ENCODE results near the gene LSM2. TPM values are rescaled to one million over a fixed set of nuclear protein-coding genes. Genes with fewer than 3 reads are reported as not detected.

LSM2 gene
- total RNA-seq, 1 donor from 2014 or later: 55.8 TPM

DNA sequence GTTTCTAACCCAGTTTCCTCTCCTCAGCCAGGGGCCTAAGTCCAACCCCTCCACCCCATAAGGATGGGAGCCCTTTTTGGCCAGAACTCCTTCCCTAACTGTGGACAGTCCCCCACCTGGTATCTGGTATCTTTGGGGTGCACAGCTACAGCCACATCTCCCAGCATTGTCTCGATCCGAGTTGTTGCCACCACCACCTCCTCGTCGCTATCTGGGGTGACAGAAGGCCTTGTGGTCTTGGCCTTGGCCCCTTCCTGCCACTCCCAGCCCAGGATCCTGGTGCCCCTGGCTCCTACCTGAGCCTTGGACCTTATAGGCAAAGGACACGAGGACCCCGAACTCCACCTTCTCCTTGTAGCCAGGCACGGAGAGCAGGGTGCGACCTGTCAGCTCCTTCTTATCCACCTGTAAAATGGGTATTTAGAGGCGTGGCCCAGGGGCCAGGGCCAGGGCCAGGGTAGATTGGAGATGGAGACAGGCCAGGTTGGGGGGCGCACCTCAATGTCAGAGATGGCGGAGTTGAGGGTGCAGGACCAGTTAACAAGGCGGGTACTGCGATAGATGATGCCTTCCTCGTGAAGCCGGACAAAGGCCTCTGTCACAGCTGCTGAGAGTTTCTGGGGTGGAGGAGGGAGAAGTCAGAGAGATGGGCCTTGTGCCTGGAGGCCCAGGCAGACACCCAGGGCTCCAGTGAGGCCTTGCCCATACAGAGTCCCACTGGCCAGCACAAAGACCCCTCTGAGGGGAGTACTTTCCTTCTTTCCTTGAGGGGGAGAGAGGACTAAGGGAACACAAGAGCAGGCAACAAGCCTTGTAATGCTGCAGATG is 22.5 kb downstream of the LSM2 start:
- TF ChIP-seq, protein P1, sequence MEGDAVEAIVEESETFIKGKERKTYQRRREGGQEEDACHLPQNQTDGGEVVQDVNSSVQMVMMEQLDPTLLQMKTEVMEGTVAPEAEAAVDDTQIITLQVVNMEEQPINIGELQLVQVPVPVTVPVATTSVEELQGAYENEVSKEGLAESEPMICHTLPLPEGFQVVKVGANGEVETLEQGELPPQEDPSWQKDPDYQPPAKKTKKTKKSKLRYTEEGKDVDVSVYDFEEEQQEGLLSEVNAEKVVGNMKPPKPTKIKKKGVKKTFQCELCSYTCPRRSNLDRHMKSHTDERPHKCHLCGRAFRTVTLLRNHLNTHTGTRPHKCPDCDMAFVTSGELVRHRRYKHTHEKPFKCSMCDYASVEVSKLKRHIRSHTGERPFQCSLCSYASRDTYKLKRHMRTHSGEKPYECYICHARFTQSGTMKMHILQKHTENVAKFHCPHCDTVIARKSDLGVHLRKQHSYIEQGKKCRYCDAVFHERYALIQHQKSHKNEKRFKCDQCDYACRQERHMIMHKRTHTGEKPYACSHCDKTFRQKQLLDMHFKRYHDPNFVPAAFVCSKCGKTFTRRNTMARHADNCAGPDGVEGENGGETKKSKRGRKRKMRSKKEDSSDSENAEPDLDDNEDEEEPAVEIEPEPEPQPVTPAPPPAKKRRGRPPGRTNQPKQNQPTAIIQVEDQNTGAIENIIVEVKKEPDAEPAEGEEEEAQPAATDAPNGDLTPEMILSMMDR (IDR thresholded peaks at IDR 0.05; ENCODE audit: unreplicated experiment): no peak
- H3K27me3 Mint-ChIP-seq (ENCODE audit: low read depth): no peaks in the 10 kb centered on the region

GRCh38 chr6:31782126-31782855 is 24.5 kb downstream of the LSM2 start:
- Mint-ChIP-seq H3K27ac (no peak overlapping the region), H3K4me1 (no peaks in the 10 kb centered on the region)
- TF ChIP-seq, protein P1 (IDR thresholded peaks at IDR 0.05; ENCODE audit: unreplicated experiment): no peak

More for the DNA sequence above, 22.5 kb downstream of the LSM2 start:
- DNase-seq (ENCODE audit: low spot score in 2 of 2, unreplicated experiment in 2 of 2): no peak
- Mint-ChIP-seq H3K36me3 (peaks cover 22% of the 10 kb centered on the region), H3K4me1 (no peaks in the 10 kb centered on the region), H3K4me3 (no peak overlapping the region), H3K9me3 (no peaks in the 10 kb centered on the region), H3K27ac (no peak overlapping the region)

GRCh38 chr6:31781244-31782125 is 25.3 kb downstream of the LSM2 start:
- no peak overlapping the region for H3K27ac Mint-ChIP-seq
- no peak for DNase-seq (ENCODE audit: low spot score in 2 of 2, unreplicated experiment in 2 of 2)
- TF ChIP-seq, protein P1 (IDR thresholded peaks at IDR 0.05; ENCODE audit: unreplicated experiment): no peak
- no peaks in the 10 kb centered on the region for H3K27me3 Mint-ChIP-seq (ENCODE audit: low read depth)
- H3K4me3 Mint-ChIP-seq: no peak overlapping the region
- H3K36me3 Mint-ChIP-seq: peaks cover 22% of the 10 kb centered on the region
- no peaks in the 10 kb centered on the region for H3K9me3 Mint-ChIP-seq
- H3K4me1 Mint-ChIP-seq: peaks cover 5% of the 10 kb centered on the region

More at GRCh38 chr6:31782126-31782855, 24.5 kb downstream of the LSM2 start:
- DNase-seq (ENCODE audit: low spot score in 2 of 2, unreplicated experiment in 2 of 2): no peak
- Mint-ChIP-seq H3K27me3 (ENCODE audit: low read depth) (no peaks in the 10 kb centered on the region), H3K4me3 (no peak overlapping the region), H3K9me3 (no peaks in the 10 kb centered on the region), H3K36me3 (peaks cover 22% of the 10 kb centered on the region)

DNA sequence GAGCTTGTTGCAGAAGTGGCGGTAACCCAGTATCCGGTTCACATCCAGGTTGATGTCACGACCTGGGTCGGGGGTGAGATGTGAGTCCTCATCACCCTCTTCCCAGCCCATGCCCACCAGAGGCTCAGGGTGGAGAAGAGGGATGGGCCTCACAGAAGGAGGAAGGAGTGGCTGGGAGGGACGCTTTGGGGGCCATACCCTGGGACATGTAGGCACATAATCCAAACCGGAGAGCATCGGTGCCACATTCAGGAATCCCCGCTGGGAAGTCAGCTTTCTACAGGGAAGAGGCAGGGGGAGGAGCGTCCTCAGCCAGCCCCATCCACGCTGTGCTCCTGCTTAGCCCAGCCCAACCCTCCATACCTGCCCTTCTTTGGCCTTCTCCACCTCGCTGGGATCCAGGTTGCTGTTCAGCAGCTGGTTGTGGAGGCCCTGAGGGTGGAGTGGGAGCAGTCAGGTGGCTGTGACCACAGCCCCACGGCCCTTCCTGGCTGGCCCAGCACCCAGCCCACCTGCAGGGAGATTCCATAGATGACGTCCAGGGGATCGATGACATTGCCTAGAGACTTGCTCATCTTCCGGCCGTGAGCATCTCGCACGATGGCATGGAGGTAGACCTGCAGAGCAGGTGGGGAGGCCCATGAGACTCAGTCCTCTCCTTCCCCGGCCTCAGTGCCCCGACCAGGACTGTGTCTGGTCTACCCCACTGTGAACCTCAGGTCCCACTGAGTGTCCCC is 26.1 kb downstream of the LSM2 start:
- H3K4me3 Mint-ChIP-seq: no peak overlapping the region
- H3K36me3 Mint-ChIP-seq: peaks cover 22% of the 10 kb centered on the region
- no peaks in the 10 kb centered on the region for H3K9me3 Mint-ChIP-seq
- no peaks in the 10 kb centered on the region for H3K27me3 Mint-ChIP-seq (ENCODE audit: low read depth)
- H3K4me1 Mint-ChIP-seq: peaks cover 10% of the 10 kb centered on the region
- no peak for DNase-seq (ENCODE audit: low spot score in 2 of 2, unreplicated experiment in 2 of 2)
- TF ChIP-seq, protein P1 (IDR thresholded peaks at IDR 0.05; ENCODE audit: unreplicated experiment): no peak
- no peak overlapping the region for H3K27ac Mint-ChIP-seq

- no peaks in the 10 kb centered on the region for H3K9me3 Mint-ChIP-seq
- peaks cover 12% of the 10 kb centered on the region for H3K4me1 Mint-ChIP-seq
- DNase-seq (ENCODE audit: low spot score in 2 of 2, unreplicated experiment in 2 of 2): no peak
- no peak overlapping the region for H3K4me3 Mint-ChIP-seq
- TF ChIP-seq, protein P1 (IDR thresholded peaks at IDR 0.05; ENCODE audit: unreplicated experiment): no peak
- peaks cover 22% of the 10 kb centered on the region for H3K36me3 Mint-ChIP-seq
- no peaks in the 10 kb centered on the region for H3K27me3 Mint-ChIP-seq (ENCODE audit: low read depth)
- H3K27ac Mint-ChIP-seq: no peak overlapping the region
Measured at GRCh38 chr6:31779908-31780307, 26.9 kb downstream of the LSM2 start.
